Spleen (tissue), 7 donors: ENCODE results near the gene CRB1.

Source experiments
- POLR2A ChIP-seq, 3 donors: fragments of 450-650 bp; IDR thresholded peaks; one replicate each; pipeline ENCODE4 v1.5.1; 2017; ENCODE audit warnings: antibody characterized with exemption in 3 of 3, mild to moderate bottlenecking in 1 of 3
- POLR2AphosphoS5 ChIP-seq, 3 donors: sonication (generic); formaldehyde crosslinking; IDR thresholded peaks; one replicate each; pipeline ENCODE4 v1.5.1; 2017; ENCODE audit warnings: antibody characterized with exemption in 3 of 3
- TF ChIP-seq, protein P1 (sequence below), 11 experiments: fragments of 200-600 bp in 7 of 11; fragments of 450-650 bp in 4 of 11; sonication (generic) in 4 of 11; IDR thresholded peaks in 8 of 11; conservative IDR thresholded peaks in 3 of 11; 1 replicate in 7 of 11; 2 replicates in 4 of 11; pipeline versions ENCODE4 v1.4.0 to v1.8.0; 2016 to 2021; ENCODE audit warnings: antibody characterized with exemption in 11 of 11, inconsistent platforms in 4 of 11, mild to moderate bottlenecking in 1 of 11
- donor health status: DM: no; HTN: no; CAD: no; lungs with moderate emphysema.
- donor health status: DM: no; HTN: no; CAD: no.
- donor health status: DM: no; HTN: no; CAD: no.

DNA sequence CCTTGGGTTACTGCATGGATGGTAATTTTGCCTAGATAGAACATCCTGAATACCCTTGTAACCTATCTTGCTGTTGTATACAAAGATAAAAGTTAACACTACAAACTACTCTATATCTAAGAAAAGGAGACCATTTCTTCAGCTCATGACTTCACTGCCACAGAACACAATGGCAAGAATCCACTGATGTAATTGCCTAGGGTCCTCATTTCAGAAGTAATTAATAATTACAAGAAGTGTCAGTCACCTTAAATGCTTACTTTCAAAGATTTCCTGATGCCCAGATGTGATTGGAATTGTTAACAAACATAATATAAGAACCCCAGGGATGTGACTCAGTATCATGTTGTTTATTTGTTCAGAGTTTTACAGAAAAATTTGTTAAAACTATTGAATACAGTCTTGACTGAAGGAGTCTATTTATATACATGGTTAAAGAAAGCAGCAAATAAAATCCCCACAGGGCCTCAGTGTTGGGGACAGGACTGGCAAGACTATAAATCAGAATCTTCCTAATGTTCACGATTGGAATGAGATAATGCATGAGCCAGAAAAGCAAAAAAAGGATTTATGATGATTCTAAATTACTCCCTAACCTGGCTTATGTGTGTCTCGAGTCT lies 83.9 kb downstream of the CRB1 start:
- TF ChIP-seq, protein P1, sequence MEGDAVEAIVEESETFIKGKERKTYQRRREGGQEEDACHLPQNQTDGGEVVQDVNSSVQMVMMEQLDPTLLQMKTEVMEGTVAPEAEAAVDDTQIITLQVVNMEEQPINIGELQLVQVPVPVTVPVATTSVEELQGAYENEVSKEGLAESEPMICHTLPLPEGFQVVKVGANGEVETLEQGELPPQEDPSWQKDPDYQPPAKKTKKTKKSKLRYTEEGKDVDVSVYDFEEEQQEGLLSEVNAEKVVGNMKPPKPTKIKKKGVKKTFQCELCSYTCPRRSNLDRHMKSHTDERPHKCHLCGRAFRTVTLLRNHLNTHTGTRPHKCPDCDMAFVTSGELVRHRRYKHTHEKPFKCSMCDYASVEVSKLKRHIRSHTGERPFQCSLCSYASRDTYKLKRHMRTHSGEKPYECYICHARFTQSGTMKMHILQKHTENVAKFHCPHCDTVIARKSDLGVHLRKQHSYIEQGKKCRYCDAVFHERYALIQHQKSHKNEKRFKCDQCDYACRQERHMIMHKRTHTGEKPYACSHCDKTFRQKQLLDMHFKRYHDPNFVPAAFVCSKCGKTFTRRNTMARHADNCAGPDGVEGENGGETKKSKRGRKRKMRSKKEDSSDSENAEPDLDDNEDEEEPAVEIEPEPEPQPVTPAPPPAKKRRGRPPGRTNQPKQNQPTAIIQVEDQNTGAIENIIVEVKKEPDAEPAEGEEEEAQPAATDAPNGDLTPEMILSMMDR (IDR thresholded peaks at IDR 0.05 in 8 of 11, conservative IDR thresholded peaks at IDR 0.05 in 3 of 11), result no peak
- no peak for TF ChIP-seq POLR2AphosphoS5 (IDR thresholded peaks at IDR 0.05)
- no peak for TF ChIP-seq POLR2A (IDR thresholded peaks at IDR 0.05)
